ENCODE results near the gene SCGB1C1. TPM values are rescaled to one million over a fixed set of nuclear protein-coding genes. Genes with fewer than 3 reads are reported as not detected.

Gene SCGB1C1
- total and polyA plus RNA-seq, 2 donors = 0.34 TPM; not detected in 1

GRCh38 chr11:223026-223789 is 30.3 kb downstream of the SCGB1C1 start:
- Histone ChIP-seq H3K9me3 (ENCODE audit: control insufficient read depth in 2 of 2, insufficient read depth in 1 of 2, low read length in 1 of 2) (no peaks in the 10 kb centered on the region), H3K4me3 (ENCODE audit: low read length in 2 of 2) (no peak overlapping the region), H3K4me1 (ENCODE audit: control insufficient read depth in 2 of 2, insufficient read depth in 2 of 2, low read length in 2 of 2) (no peaks in the 10 kb centered on the region), H3K27me3 (ENCODE audit: control insufficient read depth in 2 of 2, insufficient read depth in 1 of 2, low read length in 1 of 2) (no peaks in the 10 kb centered on the region), H3K27ac (ENCODE audit: low read depth in 1 of 2, low read length in 1 of 2) (no peak overlapping the region), H3K36me3 (ENCODE audit: control insufficient read depth in 2 of 2, insufficient read depth in 2 of 2, low read length in 1 of 2) (peaks cover 0 to 15% of the 10 kb centered on the region in 2 donors)
- no peak for DNase-seq (ENCODE audit: low read depth in 6 of 9, low spot score in 9 of 9)
- 95% methylated on average over 16 of the region's 16 CpGs for WGBS

- Histone ChIP-seq H3K36me3 (ENCODE audit: control insufficient read depth in 2 of 2, insufficient read depth in 2 of 2, low read length in 1 of 2) (peaks cover 0 to 10% of the 10 kb centered on the region in 2 donors), H3K9me3 (ENCODE audit: control insufficient read depth in 2 of 2, insufficient read depth in 1 of 2, low read length in 1 of 2) (no peaks in the 10 kb centered on the region), H3K4me1 (ENCODE audit: control insufficient read depth in 2 of 2, insufficient read depth in 2 of 2, low read length in 2 of 2) (no peaks in the 10 kb centered on the region), H3K27ac (ENCODE audit: low read depth in 1 of 2, low read length in 1 of 2) (no peak overlapping the region), H3K4me3 (ENCODE audit: low read length in 2 of 2) (no peak overlapping the region), H3K27me3 (ENCODE audit: control insufficient read depth in 2 of 2, insufficient read depth in 1 of 2, low read length in 1 of 2) (no peaks in the 10 kb centered on the region)
- DNase-seq (ENCODE audit: low read depth in 6 of 9, low spot score in 9 of 9) = no peak
- WGBS = 92% methylated on average over 9 of the region's 9 CpGs
Measured at GRCh38 chr11:223884-224283, 31.0 kb downstream of the SCGB1C1 start.

- H3K27me3 ChIP-seq (ENCODE audit: control insufficient read depth in 2 of 2, insufficient read depth in 1 of 2, low read length in 1 of 2) = no peaks in the 10 kb centered on the region
- H3K27ac ChIP-seq (ENCODE audit: low read depth in 1 of 2, low read length in 1 of 2) = no peak overlapping the region
- H3K4me1 ChIP-seq (ENCODE audit: control insufficient read depth in 2 of 2, insufficient read depth in 2 of 2, low read length in 2 of 2) = no peaks in the 10 kb centered on the region
- peaks cover 0 to 10% of the 10 kb centered on the region in 2 donors for H3K36me3 ChIP-seq (ENCODE audit: control insufficient read depth in 2 of 2, insufficient read depth in 2 of 2, low read length in 1 of 2)
- H3K4me3 ChIP-seq (ENCODE audit: low read length in 2 of 2) = no peak overlapping the region
- no peak for DNase-seq (ENCODE audit: low read depth in 6 of 9, low spot score in 9 of 9)
- 79% methylated on average over 7 of the region's 7 CpGs for WGBS
- no peaks in the 10 kb centered on the region for H3K9me3 ChIP-seq (ENCODE audit: control insufficient read depth in 2 of 2, insufficient read depth in 1 of 2, low read length in 1 of 2)
Measured at GRCh38 chr11:224424-224823, 31.5 kb downstream of the SCGB1C1 start.

DNA sequence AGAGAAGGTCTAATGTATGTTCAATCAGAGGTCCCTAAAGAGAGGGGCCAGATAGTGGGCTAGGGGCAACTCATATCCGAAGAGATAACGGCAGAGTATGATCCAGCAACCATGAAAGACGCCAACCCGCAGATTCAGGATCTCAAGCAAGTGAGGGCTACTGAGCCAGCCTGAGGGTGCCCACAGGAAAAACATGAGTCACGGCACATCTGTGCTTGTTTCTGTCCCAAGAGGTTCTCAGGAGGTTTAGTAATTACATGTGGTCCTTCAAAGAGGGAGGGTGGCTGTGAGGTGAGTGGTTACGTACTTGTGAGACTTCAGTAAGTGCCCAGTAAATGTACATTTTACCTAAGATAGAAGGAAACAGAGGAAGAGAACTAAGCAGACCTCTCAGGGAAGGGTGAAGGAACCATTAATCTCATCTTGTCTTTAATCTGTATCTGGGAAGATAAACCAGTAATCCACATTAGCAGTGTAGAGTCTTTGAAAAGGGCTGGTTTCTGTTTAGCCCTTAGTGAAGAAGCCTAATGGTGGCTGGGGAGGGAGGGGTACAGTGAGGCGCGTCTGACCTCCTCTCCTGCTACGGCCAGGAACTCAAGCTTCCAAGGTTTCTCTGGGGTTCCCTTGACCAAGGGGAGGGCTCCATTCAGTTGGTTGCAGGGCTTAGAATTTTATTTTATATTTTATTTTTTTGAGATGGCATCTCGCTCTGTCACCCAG is 33.0 kb downstream of the SCGB1C1 start:
- Histone ChIP-seq H3K36me3 (ENCODE audit: control insufficient read depth in 2 of 2, insufficient read depth in 2 of 2, low read length in 1 of 2) (peaks cover 3 to 10% of the 10 kb centered on the region in 2 donors), H3K27me3 (ENCODE audit: control insufficient read depth in 2 of 2, insufficient read depth in 1 of 2, low read length in 1 of 2) (no peaks in the 10 kb centered on the region), H3K27ac (ENCODE audit: low read depth in 1 of 2, low read length in 1 of 2) (no peak overlapping the region), H3K4me1 (ENCODE audit: control insufficient read depth in 2 of 2, insufficient read depth in 2 of 2, low read length in 2 of 2) (no peaks in the 10 kb centered on the region), H3K9me3 (ENCODE audit: control insufficient read depth in 2 of 2, insufficient read depth in 1 of 2, low read length in 1 of 2) (no peaks in the 10 kb centered on the region), H3K4me3 (ENCODE audit: low read length in 2 of 2) (no peak overlapping the region)
- no peak for DNase-seq (ENCODE audit: low read depth in 6 of 9, low spot score in 9 of 9)
- WGBS = 98% methylated on average over 10 of the region's 10 CpGs

DNA sequence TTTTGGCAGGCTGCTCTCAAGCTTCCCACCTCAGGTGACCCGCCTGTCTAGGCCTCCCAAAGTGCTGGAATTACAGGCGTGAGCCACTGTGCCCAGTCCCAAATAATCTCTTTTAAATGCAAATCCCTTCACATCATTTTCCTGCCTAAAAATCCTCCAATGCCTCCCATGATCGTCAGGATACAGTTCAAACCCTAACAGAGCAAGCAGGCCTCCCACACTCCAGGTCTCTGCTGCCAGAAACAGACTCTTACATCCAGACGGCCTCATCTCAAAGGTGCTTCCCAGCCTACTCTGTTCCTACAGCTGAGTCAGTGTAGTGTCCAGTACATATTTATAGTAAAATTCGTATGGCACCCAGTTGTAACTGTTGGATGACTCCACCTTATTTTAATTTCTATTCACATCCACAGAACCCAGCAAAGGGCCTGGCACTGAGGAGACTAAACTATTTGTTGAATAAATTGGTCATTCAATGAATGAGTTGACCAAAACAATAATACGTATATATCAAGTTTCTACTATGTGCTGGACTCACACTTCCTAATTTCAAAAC is 35.0 kb downstream of the SCGB1C1 start:
- DNase-seq (ENCODE audit: low read depth in 6 of 9, low spot score in 9 of 9) = no peak
- Histone ChIP-seq H3K4me1 (ENCODE audit: control insufficient read depth in 2 of 2, insufficient read depth in 2 of 2, low read length in 2 of 2) (no peaks in the 10 kb centered on the region), H3K9me3 (ENCODE audit: control insufficient read depth in 2 of 2, insufficient read depth in 1 of 2, low read length in 1 of 2) (no peaks in the 10 kb centered on the region), H3K27me3 (ENCODE audit: control insufficient read depth in 2 of 2, insufficient read depth in 1 of 2, low read length in 1 of 2) (no peaks in the 10 kb centered on the region), H3K36me3 (ENCODE audit: control insufficient read depth in 2 of 2, insufficient read depth in 2 of 2, low read length in 1 of 2) (peaks cover 3 to 5% of the 10 kb centered on the region in 2 donors), H3K4me3 (ENCODE audit: low read length in 2 of 2) (no peak overlapping the region), H3K27ac (ENCODE audit: low read depth in 1 of 2, low read length in 1 of 2) (no peak overlapping the region)
- 94% methylated on average over 6 of the region's 6 CpGs for WGBS

DNA sequence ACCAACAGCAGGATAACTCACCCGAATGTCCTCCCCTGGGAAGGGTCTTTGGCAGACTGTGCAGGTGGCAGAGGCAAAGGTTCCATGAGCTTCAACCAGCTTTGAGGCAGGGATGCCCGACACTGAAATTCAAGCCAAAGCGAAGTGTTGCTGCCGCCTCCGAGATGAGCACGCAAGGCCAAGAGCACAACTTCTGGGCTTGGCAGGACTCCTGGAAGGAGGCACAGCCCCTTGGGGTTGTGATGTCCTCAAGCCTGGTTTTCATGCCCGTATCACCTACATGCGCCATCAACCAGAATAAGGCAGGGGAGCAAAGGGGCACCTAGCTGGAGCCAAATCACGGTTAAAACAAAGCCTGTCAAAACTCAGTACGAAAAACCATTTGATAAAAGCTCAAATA is 37.6 kb downstream of the SCGB1C1 start:
- no peak overlapping the region for H3K4me3 ChIP-seq (ENCODE audit: low read length in 2 of 2)
- WGBS = 98% methylated on average over 10 of the region's 10 CpGs
- no peak for DNase-seq (ENCODE audit: low read depth in 6 of 9, low spot score in 9 of 9)
- H3K27me3 ChIP-seq (ENCODE audit: control insufficient read depth in 2 of 2, insufficient read depth in 1 of 2, low read length in 1 of 2) = no peaks in the 10 kb centered on the region
- no peak overlapping the region for H3K27ac ChIP-seq (ENCODE audit: low read depth in 1 of 2, low read length in 1 of 2)
- H3K9me3 ChIP-seq (ENCODE audit: control insufficient read depth in 2 of 2, insufficient read depth in 1 of 2, low read length in 1 of 2) = no peaks in the 10 kb centered on the region
- peaks cover 3 to 4% of the 10 kb centered on the region in 2 donors for H3K4me1 ChIP-seq (ENCODE audit: control insufficient read depth in 2 of 2, insufficient read depth in 2 of 2, low read length in 2 of 2)
- H3K36me3 ChIP-seq (ENCODE audit: control insufficient read depth in 2 of 2, insufficient read depth in 2 of 2, low read length in 1 of 2) = peaks cover 0 to 3% of the 10 kb centered on the region in 2 donors

GRCh38 chr11:232783-233565 is 40.1 kb downstream of the SCGB1C1 start:
- DNase-seq (ENCODE audit: low read depth in 6 of 9, low spot score in 9 of 9) = no peak
- peaks cover 0 to 3% of the 10 kb centered on the region in 2 donors for H3K36me3 ChIP-seq (ENCODE audit: control insufficient read depth in 2 of 2, insufficient read depth in 2 of 2, low read length in 1 of 2)
- 97% methylated on average over 20 of the region's 20 CpGs for WGBS
- peaks cover 9 to 15% of the 10 kb centered on the region in 2 donors for H3K4me1 ChIP-seq (ENCODE audit: control insufficient read depth in 2 of 2, insufficient read depth in 2 of 2, low read length in 2 of 2)
- no peaks in the 10 kb centered on the region for H3K27me3 ChIP-seq (ENCODE audit: control insufficient read depth in 2 of 2, insufficient read depth in 1 of 2, low read length in 1 of 2)
- no peak overlapping the region for H3K27ac ChIP-seq (ENCODE audit: low read depth in 1 of 2, low read length in 1 of 2)
- no peaks in the 10 kb centered on the region for H3K9me3 ChIP-seq (ENCODE audit: control insufficient read depth in 2 of 2, insufficient read depth in 1 of 2, low read length in 1 of 2)
- H3K4me3 ChIP-seq (ENCODE audit: low read length in 2 of 2) = no peak overlapping the region

GRCh38 chr11:235180-235579 is 42.3 kb downstream of the SCGB1C1 start:
- Histone ChIP-seq H3K36me3 (ENCODE audit: control insufficient read depth in 2 of 2, insufficient read depth in 2 of 2, low read length in 1 of 2) (peaks cover 0 to 15% of the 10 kb centered on the region in 2 donors), H3K9me3 (ENCODE audit: control insufficient read depth in 2 of 2, insufficient read depth in 1 of 2, low read length in 1 of 2) (no peaks in the 10 kb centered on the region), H3K4me1 (ENCODE audit: control insufficient read depth in 2 of 2, insufficient read depth in 2 of 2, low read length in 2 of 2) (peaks cover 10 to 15% of the 10 kb centered on the region in 2 donors), H3K27ac (ENCODE audit: low read depth in 1 of 2, low read length in 1 of 2) (no peak overlapping the region), H3K27me3 (ENCODE audit: control insufficient read depth in 2 of 2, insufficient read depth in 1 of 2, low read length in 1 of 2) (no peaks in the 10 kb centered on the region), H3K4me3 (ENCODE audit: low read length in 2 of 2) (peak overlapping the region; percentile 65 to 84)
- no peak for DNase-seq (ENCODE audit: low read depth in 6 of 9, low spot score in 9 of 9)
- WGBS = 92% methylated on average over 8 of the region's 8 CpGs
